ENCODE measurements around the gene TRDMT1.

DNA sequence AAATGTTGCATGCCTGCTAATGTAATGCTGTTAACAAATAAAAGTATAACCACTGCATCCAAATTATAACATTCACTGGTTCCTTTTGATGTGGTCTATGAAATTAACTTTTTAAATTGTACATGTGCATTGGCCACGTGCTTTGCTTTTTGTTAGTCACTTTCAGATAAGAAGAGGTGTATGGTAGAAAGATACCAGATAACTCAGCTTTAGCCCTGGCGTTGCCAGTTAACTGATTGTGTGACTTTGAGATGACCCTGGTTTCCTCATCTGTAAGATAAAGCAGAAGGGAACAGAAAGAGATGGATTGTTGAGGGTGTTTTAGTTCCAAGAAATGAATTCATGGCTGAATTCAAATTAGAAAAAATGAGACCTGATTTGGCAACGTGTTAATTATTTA, 1.9 kb upstream of the TRDMT1 start:
- TF ChIP-seq, protein P1, sequence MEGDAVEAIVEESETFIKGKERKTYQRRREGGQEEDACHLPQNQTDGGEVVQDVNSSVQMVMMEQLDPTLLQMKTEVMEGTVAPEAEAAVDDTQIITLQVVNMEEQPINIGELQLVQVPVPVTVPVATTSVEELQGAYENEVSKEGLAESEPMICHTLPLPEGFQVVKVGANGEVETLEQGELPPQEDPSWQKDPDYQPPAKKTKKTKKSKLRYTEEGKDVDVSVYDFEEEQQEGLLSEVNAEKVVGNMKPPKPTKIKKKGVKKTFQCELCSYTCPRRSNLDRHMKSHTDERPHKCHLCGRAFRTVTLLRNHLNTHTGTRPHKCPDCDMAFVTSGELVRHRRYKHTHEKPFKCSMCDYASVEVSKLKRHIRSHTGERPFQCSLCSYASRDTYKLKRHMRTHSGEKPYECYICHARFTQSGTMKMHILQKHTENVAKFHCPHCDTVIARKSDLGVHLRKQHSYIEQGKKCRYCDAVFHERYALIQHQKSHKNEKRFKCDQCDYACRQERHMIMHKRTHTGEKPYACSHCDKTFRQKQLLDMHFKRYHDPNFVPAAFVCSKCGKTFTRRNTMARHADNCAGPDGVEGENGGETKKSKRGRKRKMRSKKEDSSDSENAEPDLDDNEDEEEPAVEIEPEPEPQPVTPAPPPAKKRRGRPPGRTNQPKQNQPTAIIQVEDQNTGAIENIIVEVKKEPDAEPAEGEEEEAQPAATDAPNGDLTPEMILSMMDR (IDR thresholded peaks at IDR 0.05; ENCODE audit: poor library complexity, severe bottlenecking), result no peak
- TF ChIP-seq, protein P2, sequence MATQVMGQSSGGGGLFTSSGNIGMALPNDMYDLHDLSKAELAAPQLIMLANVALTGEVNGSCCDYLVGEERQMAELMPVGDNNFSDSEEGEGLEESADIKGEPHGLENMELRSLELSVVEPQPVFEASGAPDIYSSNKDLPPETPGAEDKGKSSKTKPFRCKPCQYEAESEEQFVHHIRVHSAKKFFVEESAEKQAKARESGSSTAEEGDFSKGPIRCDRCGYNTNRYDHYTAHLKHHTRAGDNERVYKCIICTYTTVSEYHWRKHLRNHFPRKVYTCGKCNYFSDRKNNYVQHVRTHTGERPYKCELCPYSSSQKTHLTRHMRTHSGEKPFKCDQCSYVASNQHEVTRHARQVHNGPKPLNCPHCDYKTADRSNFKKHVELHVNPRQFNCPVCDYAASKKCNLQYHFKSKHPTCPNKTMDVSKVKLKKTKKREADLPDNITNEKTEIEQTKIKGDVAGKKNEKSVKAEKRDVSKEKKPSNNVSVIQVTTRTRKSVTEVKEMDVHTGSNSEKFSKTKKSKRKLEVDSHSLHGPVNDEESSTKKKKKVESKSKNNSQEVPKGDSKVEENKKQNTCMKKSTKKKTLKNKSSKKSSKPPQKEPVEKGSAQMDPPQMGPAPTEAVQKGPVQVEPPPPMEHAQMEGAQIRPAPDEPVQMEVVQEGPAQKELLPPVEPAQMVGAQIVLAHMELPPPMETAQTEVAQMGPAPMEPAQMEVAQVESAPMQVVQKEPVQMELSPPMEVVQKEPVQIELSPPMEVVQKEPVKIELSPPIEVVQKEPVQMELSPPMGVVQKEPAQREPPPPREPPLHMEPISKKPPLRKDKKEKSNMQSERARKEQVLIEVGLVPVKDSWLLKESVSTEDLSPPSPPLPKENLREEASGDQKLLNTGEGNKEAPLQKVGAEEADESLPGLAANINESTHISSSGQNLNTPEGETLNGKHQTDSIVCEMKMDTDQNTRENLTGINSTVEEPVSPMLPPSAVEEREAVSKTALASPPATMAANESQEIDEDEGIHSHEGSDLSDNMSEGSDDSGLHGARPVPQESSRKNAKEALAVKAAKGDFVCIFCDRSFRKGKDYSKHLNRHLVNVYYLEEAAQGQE (IDR thresholded peaks at IDR 0.05; ENCODE audit: borderline replicate concordance), result no peak
- TF ChIP-seq EZH2 (IDR thresholded peaks at IDR 0.05; ENCODE audit: borderline replicate concordance, insufficient read depth, low read length, poor library complexity, severe bottlenecking) (no peak), POLR2AphosphoS5 (IDR thresholded peaks at IDR 0.05) (no peak), RAD21 (conservative IDR thresholded peaks at IDR 0.05) (no peak), SMC3 (conservative IDR thresholded peaks at IDR 0.05; ENCODE audit: poor library complexity) (no peak), TAF1 (IDR thresholded peaks at IDR 0.05; ENCODE audit: low read depth) (no peak), EP300 (conservative IDR thresholded peaks at IDR 0.05; ENCODE audit: poor library complexity, severe bottlenecking) (no peak)
